ENCODE data around the gene RFX7.

GRCh38 chr15:56244038-56244810 lies 545 bp upstream of the RFX7 start:
- TF ChIP-seq POLR2A (IDR thresholded peaks at IDR 0.05) (no peak), CTCF (IDR thresholded peaks at IDR 0.05) (no peak)

All from Peyer's patch (tissue), 4 donors.